Left lung (tissue), 10 donors: ENCODE measurements around the gene MYCN. TPM values are rescaled to one million over a fixed set of nuclear protein-coding genes. Genes with fewer than 3 reads are reported as not detected.

Experiments used
- ATAC-seq: fragments of 200-7000 bp; cut with Tn5 transposase; one replicate; pipeline ENCODE4 v1.9.1; 2020; ENCODE audit warnings: moderate library complexity
- DNase-seq, 4 donors: peaks; one replicate each; pipeline ENCODE4 v3.0.0-alpha.2; 2013 to 2020
- H3K27ac ChIP-seq, 2 donors: fragments of 200-600 bp; sonication (generic) in 1 of 2; one replicate each; pipeline versions ENCODE4 v1.5.0 to v1.8.0; 2020 to 2021
- H3K27me3 ChIP-seq, 2 donors: fragments of 200-600 bp; sonication (generic) in 1 of 2; one replicate each; pipeline versions ENCODE4 v1.5.0 to v1.8.0; 2020 to 2021
- H3K36me3 ChIP-seq, 2 donors: fragments of 200-600 bp; sonication (generic) in 1 of 2; one replicate each; pipeline versions ENCODE4 v1.5.0 to v1.8.0; 2020 to 2021
- H3K4me1 ChIP-seq, 2 donors: fragments of 200-600 bp; one replicate each; pipeline ENCODE4 v1.8.0; 2021
- H3K4me3 ChIP-seq, 2 donors: fragments of 200-600 bp; sonication (generic) in 1 of 2; one replicate each; pipeline versions ENCODE4 v1.5.0 to v1.8.0; 2020 to 2021; ENCODE audit warnings: mild to moderate bottlenecking in 1 of 2
- H3K9me3 ChIP-seq, 2 donors: fragments of 200-600 bp; sonication (generic) in 1 of 2; one replicate each; pipeline versions ENCODE4 v1.5.0 to v1.8.0; 2020 to 2021
- intact Hi-C, 2 donors: fragments of 100-400 bp; cut with DNase I; formaldehyde crosslinking; loops; one replicate each; pipeline versions ENCODE4 v1.11.2 to v1.14.2; 2022
- polyA plus RNA-seq, 6 donors: library from polyadenylated mRNA; unstranded; fragments of 120-200 nt; gene quantifications; one replicate each; pipeline ENCODE4 v1.2.1, GENCODE V29; 2013; ENCODE audit not compliant: insufficient read length in 6 of 6
- total RNA-seq, 2 donors: library from RNA; stranded (reverse); fragmentation: NEBNext Ultra II Directional; extraction: Animal tissue kit (Norgen Biotek cat#: 25700); gene quantifications; one replicate each; pipeline ENCODE4 v1.2.1, GENCODE V29; 2021
- TF ChIP-seq, protein P1 (sequence below), 2 donors: fragments of 200-600 bp; sonication (generic) in 1 of 2; IDR thresholded peaks; one replicate each; pipeline versions ENCODE4 v1.5.0 to v1.8.0; 2021; ENCODE audit warnings: antibody characterized with exemption in 2 of 2
- donor health status: DM: no; HTN: yes; CAD: no.
- donor health status: DM: no; HTN: no; CAD: no.

Gene MYCN
- total and polyA plus RNA-seq, 8 donors: 0.60 to 22.2 (median 17.8) TPM

DNA sequence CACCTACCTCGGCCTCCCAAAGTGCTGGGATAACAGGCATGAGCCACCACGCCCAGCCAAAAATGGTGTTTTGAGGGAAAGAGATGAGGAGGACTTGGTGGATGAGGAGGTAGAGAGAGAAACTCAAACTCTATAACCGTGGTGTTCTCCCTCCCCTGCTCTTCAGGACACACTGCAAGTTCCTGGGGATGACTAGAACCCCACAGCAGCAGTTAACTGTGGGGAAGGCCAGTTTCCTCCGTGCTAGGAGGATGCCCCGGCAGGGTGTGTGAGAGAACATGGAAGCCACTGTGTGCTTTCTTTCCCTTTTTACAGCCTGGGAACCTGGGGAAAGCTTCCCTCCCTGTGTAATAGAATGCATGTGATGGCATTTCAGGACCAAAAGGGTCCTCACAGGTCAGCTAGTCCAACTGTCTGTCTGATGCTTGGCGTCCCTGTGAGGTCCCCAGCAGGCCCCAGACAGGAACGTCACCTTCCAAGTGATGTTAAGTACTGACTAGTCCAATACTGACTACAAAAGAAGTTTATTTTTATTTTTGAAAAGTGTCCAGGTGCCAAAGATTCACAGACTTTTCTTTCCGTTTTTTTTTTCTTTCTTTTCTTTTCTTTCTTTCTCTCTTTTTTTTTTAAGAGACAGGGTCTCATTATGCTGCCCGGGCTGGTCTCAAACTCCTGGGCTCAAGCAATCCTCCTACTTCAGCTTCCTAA lies 38.9 kb downstream of the MYCN start:
- intact Hi-C loops: no loop called here

DNA sequence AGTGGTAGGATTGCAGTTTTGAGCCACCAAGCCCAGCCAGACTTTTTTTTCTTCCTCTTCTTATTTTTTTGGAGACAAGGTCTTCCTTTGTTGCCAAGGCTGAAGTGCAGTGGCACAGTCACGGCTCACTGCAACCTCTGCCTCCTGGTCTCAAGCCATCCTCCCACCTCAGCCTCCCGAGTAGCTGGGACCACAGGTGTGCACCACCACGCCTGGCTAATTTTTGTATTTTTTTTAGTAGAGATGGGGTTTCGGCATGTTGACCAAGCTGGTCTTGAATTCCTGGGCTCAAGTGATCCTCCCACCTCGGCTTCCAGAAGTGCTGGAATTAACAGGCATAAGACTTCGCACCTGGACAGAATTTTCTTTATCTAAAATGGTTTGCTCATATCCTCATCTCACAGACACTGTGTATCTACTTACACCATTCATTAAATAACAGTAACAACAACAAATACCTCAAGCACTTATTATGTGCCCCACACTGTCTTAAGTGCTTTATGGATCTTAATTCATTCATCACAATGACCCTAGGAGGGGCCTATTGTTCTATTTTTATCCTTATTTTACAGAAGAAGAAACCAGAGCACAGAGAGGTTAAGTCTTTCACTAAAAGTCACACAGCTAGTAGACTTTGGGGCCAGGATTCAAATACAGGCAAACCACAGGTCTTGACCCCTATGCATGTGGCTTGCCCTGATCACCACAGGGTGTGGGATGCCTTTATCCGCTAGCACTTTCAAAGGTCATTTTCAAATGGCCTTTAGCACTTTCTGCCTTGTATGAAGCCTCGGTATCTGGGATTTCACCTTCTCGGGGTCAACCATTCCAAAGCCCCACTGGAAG lies 39.6 kb downstream of the MYCN start:
- no peak for ATAC-seq
- TF ChIP-seq, protein P1, sequence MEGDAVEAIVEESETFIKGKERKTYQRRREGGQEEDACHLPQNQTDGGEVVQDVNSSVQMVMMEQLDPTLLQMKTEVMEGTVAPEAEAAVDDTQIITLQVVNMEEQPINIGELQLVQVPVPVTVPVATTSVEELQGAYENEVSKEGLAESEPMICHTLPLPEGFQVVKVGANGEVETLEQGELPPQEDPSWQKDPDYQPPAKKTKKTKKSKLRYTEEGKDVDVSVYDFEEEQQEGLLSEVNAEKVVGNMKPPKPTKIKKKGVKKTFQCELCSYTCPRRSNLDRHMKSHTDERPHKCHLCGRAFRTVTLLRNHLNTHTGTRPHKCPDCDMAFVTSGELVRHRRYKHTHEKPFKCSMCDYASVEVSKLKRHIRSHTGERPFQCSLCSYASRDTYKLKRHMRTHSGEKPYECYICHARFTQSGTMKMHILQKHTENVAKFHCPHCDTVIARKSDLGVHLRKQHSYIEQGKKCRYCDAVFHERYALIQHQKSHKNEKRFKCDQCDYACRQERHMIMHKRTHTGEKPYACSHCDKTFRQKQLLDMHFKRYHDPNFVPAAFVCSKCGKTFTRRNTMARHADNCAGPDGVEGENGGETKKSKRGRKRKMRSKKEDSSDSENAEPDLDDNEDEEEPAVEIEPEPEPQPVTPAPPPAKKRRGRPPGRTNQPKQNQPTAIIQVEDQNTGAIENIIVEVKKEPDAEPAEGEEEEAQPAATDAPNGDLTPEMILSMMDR (IDR thresholded peaks at IDR 0.05): no peak
- H3K4me3 ChIP-seq: no peak overlapping the region
- H3K27me3 ChIP-seq: peaks cover 0 to 11% of the 10 kb centered on the region in 2 donors
- no peak overlapping the region for H3K27ac ChIP-seq
- H3K9me3 ChIP-seq: no peaks in the 10 kb centered on the region
- no peaks in the 10 kb centered on the region for H3K4me1 ChIP-seq
- intact Hi-C loops: no loop called here
- no peak for DNase-seq
- H3K36me3 ChIP-seq: no peaks in the 10 kb centered on the region

More for the DNA sequence above, 38.9 kb downstream of the MYCN start:
- ATAC-seq: no peak
- Histone ChIP-seq H3K27ac (no peak overlapping the region), H3K9me3 (no peaks in the 10 kb centered on the region), H3K4me3 (no peak overlapping the region), H3K4me1 (no peaks in the 10 kb centered on the region), H3K27me3 (peaks cover 0 to 11% of the 10 kb centered on the region in 2 donors), H3K36me3 (no peaks in the 10 kb centered on the region)
- TF ChIP-seq, protein P1 (IDR thresholded peaks at IDR 0.05): no peak
- DNase-seq: no peak

DNA sequence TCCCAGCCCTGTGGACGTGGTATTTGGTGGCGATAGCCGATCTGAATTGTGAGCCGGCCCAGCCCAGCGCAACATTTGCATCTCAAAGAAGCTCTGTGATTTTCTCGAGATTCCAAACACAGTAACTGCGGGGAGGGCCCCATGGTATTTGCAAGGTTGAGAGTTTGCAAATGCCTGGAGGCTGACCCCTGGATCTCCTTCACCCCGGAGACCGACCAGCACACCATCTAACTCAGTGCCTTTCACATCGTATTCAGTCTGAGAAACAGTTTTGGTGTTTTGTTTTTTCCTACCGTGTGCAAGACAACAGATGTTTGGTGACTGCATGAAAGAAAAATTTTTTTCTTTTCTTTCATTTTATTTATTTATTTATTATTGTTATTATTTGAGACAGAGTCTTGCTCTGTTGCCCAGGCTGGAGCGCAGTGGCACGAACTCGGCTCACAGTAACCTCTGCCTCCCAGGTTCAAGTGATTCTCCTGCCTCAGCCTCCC lies 40.3 kb downstream of the MYCN start:
- H3K27ac ChIP-seq: no peak overlapping the region
- ATAC-seq: no peak
- TF ChIP-seq, protein P1 (IDR thresholded peaks at IDR 0.05): no peak
- intact Hi-C loops: no loop called here
- H3K36me3 ChIP-seq: no peaks in the 10 kb centered on the region
- no peaks in the 10 kb centered on the region for H3K9me3 ChIP-seq
- no peak overlapping the region for H3K4me3 ChIP-seq
- no peak for DNase-seq
- H3K27me3 ChIP-seq: peaks cover 0 to 11% of the 10 kb centered on the region in 2 donors
- no peaks in the 10 kb centered on the region for H3K4me1 ChIP-seq

DNA sequence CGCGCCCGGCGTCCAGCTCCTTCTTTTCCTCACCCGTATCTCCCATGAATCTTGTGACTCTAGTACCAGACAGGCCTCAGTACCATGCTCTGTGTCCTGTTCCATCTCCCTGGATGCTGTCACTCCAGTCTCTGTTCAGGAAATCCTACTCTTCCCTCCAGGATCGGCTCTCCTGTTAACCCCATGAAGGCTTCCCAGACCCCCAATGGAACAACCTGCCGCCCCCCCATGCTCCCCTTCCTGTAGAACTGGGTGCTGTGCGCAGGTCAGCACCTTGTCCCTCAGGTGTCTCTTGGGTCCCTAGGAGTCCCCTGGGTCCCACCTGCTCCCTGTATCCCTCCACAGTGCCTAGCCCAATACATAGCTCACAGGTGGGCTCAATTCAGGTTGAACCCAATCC lies 41.3 kb downstream of the MYCN start:
- ATAC-seq (no peak), DNase-seq (no peak)
- Histone ChIP-seq H3K27ac (no peak overlapping the region), H3K27me3 (peaks cover 0 to 11% of the 10 kb centered on the region in 2 donors), H3K9me3 (no peaks in the 10 kb centered on the region), H3K4me1 (no peaks in the 10 kb centered on the region), H3K4me3 (no peak overlapping the region), H3K36me3 (no peaks in the 10 kb centered on the region)
- intact Hi-C loops: no loop called here
- TF ChIP-seq, protein P1 (IDR thresholded peaks at IDR 0.05): no peak
